Loucy (cell line): ENCODE data around the gene WWOX.

ENCODE experiments used
- H2AFZ ChIP-seq: fragments of 200-600 bp; sonication (generic); 2 replicates; pipeline ENCODE4 v1.6.0; 2016; ENCODE audit warnings: antibody characterized with exemption, mild to moderate bottlenecking, low read length, moderate library complexity
- H3F3A ChIP-seq: fragments of 200-600 bp; 2 replicates; pipeline ENCODE4 v1.6.0; 2016; ENCODE audit warnings: antibody characterized with exemption, low read depth, mild to moderate bottlenecking
- H3K27me3 ChIP-seq: fragments of 200-600 bp; sonication (generic); 2 replicates; pipeline ENCODE4 v1.6.1; 2014; ENCODE audit warnings: low read length, mild to moderate bottlenecking; ENCODE audit not compliant: insufficient read depth, poor library complexity, severe bottlenecking
- H3K36me3 ChIP-seq: fragments of 200-600 bp; sonication (generic); 2 replicates; pipeline ENCODE4 v1.6.1; 2016; ENCODE audit warnings: low read length; ENCODE audit not compliant: insufficient read depth
- H3K4me1 ChIP-seq: fragments of 200-600 bp; sonication (generic); 2 replicates; pipeline ENCODE4 v1.5.1; 2014; ENCODE audit warnings: low read length, mild to moderate bottlenecking; ENCODE audit not compliant: insufficient read depth, poor library complexity, severe bottlenecking
- H3K4me2 ChIP-seq: fragments of 200-600 bp; sonication (generic); 2 replicates; pipeline ENCODE4 v1.6.0; 2014; ENCODE audit warnings: antibody characterized with exemption, low read length, low read depth, mild to moderate bottlenecking; ENCODE audit not compliant: poor library complexity, severe bottlenecking
- H3K4me3 ChIP-seq: fragments of 200-600 bp; sonication (generic); 2 replicates; pipeline ENCODE4 v1.5.1; 2014; ENCODE audit warnings: low read length, mild to moderate bottlenecking, mixed read lengths; ENCODE audit not compliant: poor library complexity, severe bottlenecking
- H3K79me2 ChIP-seq: fragments of 200-600 bp; sonication (generic); 2 replicates; pipeline ENCODE4 v1.6.1; 2014; ENCODE audit warnings: low read length; ENCODE audit not compliant: insufficient read depth
- H3K9ac ChIP-seq: fragments of 200-600 bp; sonication (generic); 2 replicates; pipeline ENCODE4 v1.6.0; 2014; ENCODE audit warnings: mild to moderate bottlenecking, low read depth, low read length, moderate library complexity; ENCODE audit not compliant: poor library complexity, severe bottlenecking
- H3K9me2 ChIP-seq: fragments of 200-600 bp; sonication (generic); replicated peaks from 2 replicates; pipeline ENCODE4 v1.6.1; 2016; ENCODE audit warnings: low read depth, low read length, mixed read lengths
- H3K9me3 ChIP-seq: fragments of 200-600 bp; sonication (generic); 2 replicates; pipeline ENCODE4 v1.6.1; 2014; ENCODE audit warnings: mild to moderate bottlenecking, antibody characterized with exemption, low read length, low read depth; ENCODE audit not compliant: insufficient read depth
- H4K20me1 ChIP-seq: fragments of 200-600 bp; sonication (generic); 2 replicates; pipeline ENCODE4 v1.6.0; 2014; ENCODE audit warnings: antibody characterized with exemption, low read length, mild to moderate bottlenecking; ENCODE audit not compliant: insufficient read depth, poor library complexity, severe bottlenecking
- CTCF ChIP-seq: fragments of 200-600 bp; sonication (generic); conservative IDR thresholded peaks from 2 replicates; pipeline ENCODE4 v1.5.1; 2014; ENCODE audit warnings: mild to moderate bottlenecking, antibody characterized with exemption, low read length
- EZH2phosphoT487 ChIP-seq: fragments of 200-600 bp; IDR thresholded peaks from 2 replicates; pipeline ENCODE4 v1.6.1; 2018; ENCODE audit warnings: antibody characterized with exemption, mild to moderate bottlenecking, moderate library complexity, borderline replicate concordance

WWOX gene

GRCh38 chr16:78507576-78507975, 408.1 kb downstream of the WWOX start:
- Histone ChIP-seq H3K27me3 (no peaks in the 10 kb centered on the region), H2AFZ (no peak overlapping the region), H3K36me3 (no peaks in the 10 kb centered on the region), H4K20me1 (no peaks in the 10 kb centered on the region), H3K4me2 (no peak overlapping the region), H3K4me3 (no peak overlapping the region), H3K79me2 (no peaks in the 10 kb centered on the region), H3K9me3 (no peaks in the 10 kb centered on the region), H3F3A (no peaks in the 10 kb centered on the region), H3K9ac (no peak overlapping the region), H3K9me2 (no peaks in the 10 kb centered on the region), H3K4me1 (peaks cover 3% of the 10 kb centered on the region)
- TF ChIP-seq CTCF (no peak), EZH2phosphoT487 (no peak)

- Histone ChIP-seq H3F3A (no peaks in the 10 kb centered on the region), H3K79me2 (no peaks in the 10 kb centered on the region), H3K9ac (no peak overlapping the region), H3K36me3 (no peaks in the 10 kb centered on the region), H3K9me3 (no peaks in the 10 kb centered on the region), H3K4me2 (no peak overlapping the region), H3K4me3 (no peak overlapping the region), H4K20me1 (no peaks in the 10 kb centered on the region), H2AFZ (no peak overlapping the region), H3K4me1 (no peaks in the 10 kb centered on the region), H3K27me3 (no peaks in the 10 kb centered on the region), H3K9me2 (no peaks in the 10 kb centered on the region)
- TF ChIP-seq CTCF (no peak), EZH2phosphoT487 (no peak)
Measured at GRCh38 chr16:78509965-78510364, 410.5 kb downstream of the WWOX start.

GRCh38 chr16:78510496-78510895, 411.0 kb downstream of the WWOX start:
- H3K79me2 ChIP-seq, result no peaks in the 10 kb centered on the region
- no peaks in the 10 kb centered on the region for H3K9me2 ChIP-seq
- no peak overlapping the region for H3K4me3 ChIP-seq
- H3K36me3 ChIP-seq, result no peaks in the 10 kb centered on the region
- H2AFZ ChIP-seq, result no peak overlapping the region
- no peaks in the 10 kb centered on the region for H3F3A ChIP-seq
- no peak overlapping the region for H3K9ac ChIP-seq
- H4K20me1 ChIP-seq, result no peaks in the 10 kb centered on the region
- no peaks in the 10 kb centered on the region for H3K4me1 ChIP-seq
- H3K27me3 ChIP-seq, result no peaks in the 10 kb centered on the region
- H3K9me3 ChIP-seq, result no peaks in the 10 kb centered on the region
- no peak overlapping the region for H3K4me2 ChIP-seq
- TF ChIP-seq CTCF (no peak), EZH2phosphoT487 (no peak)
